ENCODE measurements around the gene FCSK. TPM values are rescaled to one million over a fixed set of nuclear protein-coding genes. Genes with fewer than 3 reads are reported as not detected.

FCSK gene
- total and polyA plus RNA-seq, 2 of the 8 experiments (the other 6 are each of a cell fraction or from before 2014, with no cell fraction given) = 4.6 to 5.1 TPM

DNA sequence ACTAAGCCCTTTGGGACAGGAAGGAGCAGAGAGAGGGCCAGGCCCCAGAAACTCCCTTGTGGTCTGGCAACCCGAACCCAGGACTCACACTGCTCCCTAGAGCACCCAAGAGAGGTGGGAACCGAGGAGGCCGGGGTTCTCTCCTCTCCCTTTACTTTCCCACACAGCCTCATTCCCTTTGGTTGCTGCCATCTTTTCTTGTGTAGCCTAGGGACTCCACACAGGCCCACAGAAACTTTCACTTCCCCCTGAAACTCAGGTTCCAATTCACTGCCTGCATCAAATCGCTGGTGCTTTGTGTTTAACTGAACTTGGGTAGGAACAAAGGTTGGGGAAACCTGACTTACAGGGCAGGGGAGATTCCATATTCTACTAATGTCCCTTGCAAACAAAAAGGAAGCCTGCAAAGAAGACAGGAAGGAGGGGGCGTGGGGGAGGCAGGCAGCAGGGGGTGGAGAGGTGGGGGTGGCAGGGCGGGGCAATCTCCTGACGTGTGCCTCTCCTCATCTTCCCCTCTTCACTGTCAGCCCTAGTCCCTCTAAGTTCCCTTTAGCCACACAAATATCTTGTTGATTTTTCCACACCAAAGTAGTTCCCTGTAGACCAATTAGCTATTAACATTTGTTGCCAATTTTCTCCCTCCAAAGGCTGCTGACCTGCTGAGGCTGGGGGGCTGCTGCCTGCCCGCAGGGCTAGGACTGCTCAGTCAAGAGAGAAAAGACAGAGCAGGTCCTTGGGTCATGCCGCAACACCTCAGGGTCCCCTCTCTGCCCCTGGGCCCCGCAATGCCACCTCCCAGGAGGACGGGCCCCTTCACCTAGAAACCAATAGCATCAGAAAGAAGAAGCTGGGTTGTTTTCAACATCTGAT, 23.5 kb upstream of the FCSK start (continued):
- TF ChIP-seq POU5F1 (IDR thresholded peaks at IDR 0.05; ENCODE audit: low read depth, low read length) (no peak), ASH2L (IDR thresholded peaks at IDR 0.05; ENCODE audit: low read length) (no peak), NANOG (IDR thresholded peaks at IDR 0.05; ENCODE audit: insufficient read depth, low read depth, low read length, poor library complexity, severe bottlenecking) (no peak), RFX5 (IDR thresholded peaks at IDR 0.05; ENCODE audit: borderline replicate concordance, low read depth, low read length) (no peak), TEAD4 (IDR thresholded peaks at IDR 0.05; ENCODE audit: low read depth, low read length) (no peak), TBP (IDR thresholded peaks at IDR 0.05; ENCODE audit: low read depth, low read length) (no peak)
